GM12878 (cell line): Measurements from ENCODE around the gene NEU4. TPM values are rescaled to one million over a fixed set of nuclear protein-coding genes. Genes with fewer than 3 reads are reported as not detected.

ENCODE experiments used
- ATF7 ChIP-seq: fragments of 450-650 bp; IDR thresholded peaks from 2 replicates; pipeline ENCODE4 v1.6.1; 2016; ENCODE audit warnings: low read depth, mild to moderate bottlenecking
- FOXM1 ChIP-seq: IDR thresholded peaks from 2 replicates; pipeline ENCODE4 v1.6.1; 2012; ENCODE audit warnings: low read depth, mild to moderate bottlenecking, inconsistent platforms, low read length, moderate library complexity
- IRF4 ChIP-seq: IDR thresholded peaks from 2 replicates; pipeline ENCODE4 v1.6.1; 2011; ENCODE audit warnings: low read depth, low read length
- KAT2A ChIP-seq: conservative IDR thresholded peaks from 2 replicates; pipeline ENCODE4 v1.6.1; 2011; ENCODE audit warnings: low read depth, low read length; ENCODE audit not compliant: control insufficient read depth
- MXI1 ChIP-seq: fragments of 150-350 bp; IDR thresholded peaks from 2 replicates; pipeline ENCODE4 v1.6.1; 2011; ENCODE audit warnings: low read depth, mild to moderate bottlenecking, inconsistent platforms, low read length, improper control_type of control experiment
- NBN ChIP-seq: fragments of 450-650 bp; IDR thresholded peaks from 2 replicates; pipeline ENCODE4 v1.6.1; 2016
- NR2C2 ChIP-seq: IDR thresholded peaks from 2 replicates; pipeline ENCODE4 v1.6.1; 2011; ENCODE audit warnings: borderline replicate concordance, low read depth; ENCODE audit not compliant: control insufficient read depth, insufficient read length
- PAX8 ChIP-seq: fragments of 450-650 bp; IDR thresholded peaks from 2 replicates; pipeline ENCODE4 v1.6.1; 2017; ENCODE audit warnings: mild to moderate bottlenecking, moderate library complexity
- PKNOX1 ChIP-seq: fragments of 450-650 bp; IDR thresholded peaks from 2 replicates; pipeline ENCODE4 v1.6.1; 2016; ENCODE audit warnings: mild to moderate bottlenecking
- PML ChIP-seq: IDR thresholded peaks from 2 replicates; pipeline ENCODE4 v1.6.1; 2012; ENCODE audit warnings: low read length, inconsistent platforms
- POU2F2 ChIP-seq: IDR thresholded peaks from 3 replicates; pipeline ENCODE4 v1.6.1; 2011; ENCODE audit warnings: low read depth, mild to moderate bottlenecking, low read length, borderline replicate concordance
- RAD21 ChIP-seq: IDR thresholded peaks from 2 replicates; pipeline ENCODE4 v1.6.1; 2011; ENCODE audit warnings: mild to moderate bottlenecking, low read depth, low read length, moderate library complexity; ENCODE audit not compliant: insufficient read depth
- RAD51 ChIP-seq: fragments of 450-650 bp; IDR thresholded peaks from 2 replicates; pipeline ENCODE4 v1.6.1; 2016; ENCODE audit warnings: moderate library complexity, mild to moderate bottlenecking, inconsistent platforms
- RBBP5 ChIP-seq: fragments of 200-600 bp; sonication (generic); conservative IDR thresholded peaks from 2 replicates; pipeline ENCODE4 v1.6.1; 2016
- RELA ChIP-seq: fragments of 450-650 bp; IDR thresholded peaks from 2 replicates; pipeline ENCODE4 v1.8.0; 2014; ENCODE audit warnings: borderline replicate concordance; ENCODE audit not compliant: partially characterized antibody
- SPI1 ChIP-seq: IDR thresholded peaks from 2 replicates; pipeline ENCODE4 v1.6.1; 2011; ENCODE audit warnings: low read depth, mild to moderate bottlenecking, low read length, moderate library complexity, borderline replicate concordance; ENCODE audit not compliant: insufficient read depth
- SREBF2 ChIP-seq: IDR thresholded peaks from 2 replicates; pipeline ENCODE4 v1.6.1; 2012; ENCODE audit warnings: mild to moderate bottlenecking, low read length
- TCF3 ChIP-seq: IDR thresholded peaks from 2 replicates; pipeline ENCODE4 v1.6.1; 2012; ENCODE audit warnings: low read depth, mild to moderate bottlenecking, low read length, borderline replicate concordance; ENCODE audit not compliant: insufficient read depth
- ZSCAN29 ChIP-seq: fragments of 450-650 bp; IDR thresholded peaks from 2 replicates; pipeline ENCODE4 v1.6.1; 2017; ENCODE audit warnings: mild to moderate bottlenecking, moderate library complexity
- ZZZ3 ChIP-seq: IDR thresholded peaks from 2 replicates; pipeline ENCODE4 v1.6.1; 2011; ENCODE audit warnings: low read depth; ENCODE audit not compliant: control insufficient read depth, insufficient read length
- polyA plus RNA-seq, 11 experiments: library from polyadenylated mRNA; depleted of rRNA in 4 of 11; unstranded in 6 of 11; stranded (reverse) in 5 of 11; fragments of >200 nt; fragmentation: Nextera tagmentation in 4 of 11; fragmentation: Illumina TruSeq in 1 of 11; extraction: Ambion mirVana in 4 of 11; extraction: Trizol in 1 of 11; gene quantifications; 1 replicate in 1 of 11; 2 replicates in 10 of 11; pipeline versions ENCODE4 v1.2.1 to v1.2.3, GENCODE V29; 2011 to 2016; ENCODE audit warnings: inconsistent platforms in 2 of 11, missing spikeins in 2 of 11, low read depth in 1 of 11
- total RNA-seq, 4 experiments: library from RNA; depleted of rRNA in 3 of 4; stranded (reverse); fragments of >200 nt in 3 of 4; fragmentation: Illumina TruSeq in 1 of 4; extraction: Trizol in 1 of 4; gene quantifications; 2 replicates each; pipeline versions ENCODE4 v1.2.1 to v1.2.3, GENCODE V29; 2013 to 2021
- TF ChIP-seq, protein P1 (sequence below): fragments of 450-650 bp; IDR thresholded peaks from 2 replicates; pipeline ENCODE4 v1.6.1; 2017; ENCODE audit warnings: mild to moderate bottlenecking, low read depth, inconsistent platforms; ENCODE audit not compliant: poor library complexity, severe bottlenecking
- TF ChIP-seq, protein P2 (sequence below): IDR thresholded peaks from 2 replicates; pipeline ENCODE4 v1.6.1; 2012; ENCODE audit warnings: low read depth, low read length, improper control_type of control experiment
- TF ChIP-seq, protein P3 (sequence below): IDR thresholded peaks from 2 replicates; pipeline ENCODE4 v1.6.1; 2012; ENCODE audit warnings: low read depth, low read length, improper control_type of control experiment
- TF ChIP-seq, protein P4 (sequence below): IDR thresholded peaks from 2 replicates; pipeline ENCODE4 v1.6.1; 2011; ENCODE audit warnings: low read depth, low read length, improper control_type of control experiment, borderline replicate concordance
- TF ChIP-seq, protein P5 (sequence below): IDR thresholded peaks from 2 replicates; pipeline ENCODE4 v1.6.1; 2011; ENCODE audit warnings: borderline replicate concordance, low read depth, mild to moderate bottlenecking, moderate library complexity, mixed read lengths, low read length; ENCODE audit not compliant: insufficient read depth; ENCODE audit errors: extremely low read length

NEU4 gene
- total and polyA plus RNA-seq, 10 of the 15 experiments (the other 5 are each of a cell fraction or from before 2014, with no cell fraction given) = 0.01 to 0.28 (median 0.14) TPM; not detected in 5

GRCh38 chr2:241772063-241772499 is 36.9 kb upstream of the NEU4 start (continued):
- TF ChIP-seq, protein P1, sequence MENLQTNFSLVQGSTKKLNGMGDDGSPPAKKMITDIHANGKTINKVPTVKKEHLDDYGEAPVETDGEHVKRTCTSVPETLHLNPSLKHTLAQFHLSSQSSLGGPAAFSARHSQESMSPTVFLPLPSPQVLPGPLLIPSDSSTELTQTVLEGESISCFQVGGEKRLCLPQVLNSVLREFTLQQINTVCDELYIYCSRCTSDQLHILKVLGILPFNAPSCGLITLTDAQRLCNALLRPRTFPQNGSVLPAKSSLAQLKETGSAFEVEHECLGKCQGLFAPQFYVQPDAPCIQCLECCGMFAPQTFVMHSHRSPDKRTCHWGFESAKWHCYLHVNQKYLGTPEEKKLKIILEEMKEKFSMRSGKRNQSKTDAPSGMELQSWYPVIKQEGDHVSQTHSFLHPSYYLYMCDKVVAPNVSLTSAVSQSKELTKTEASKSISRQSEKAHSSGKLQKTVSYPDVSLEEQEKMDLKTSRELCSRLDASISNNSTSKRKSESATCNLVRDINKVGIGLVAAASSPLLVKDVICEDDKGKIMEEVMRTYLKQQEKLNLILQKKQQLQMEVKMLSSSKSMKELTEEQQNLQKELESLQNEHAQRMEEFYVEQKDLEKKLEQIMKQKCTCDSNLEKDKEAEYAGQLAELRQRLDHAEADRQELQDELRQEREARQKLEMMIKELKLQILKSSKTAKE = peak; percentile 18
- TF ChIP-seq PKNOX1 (peak; percentile 96), IRF4 (no peak), NR2C2 (no peak), RAD21 (no peak), ZSCAN29 (no peak), RBBP5 (no peak), RELA (no peak), KAT2A (no peak), NBN (peak; percentile 37; the same call in 1 of the 2 replicates), ATF7 (peak; percentile 29; the same call in 1 of the 2 replicates), PAX8 (no peak), POU2F2 (no peak), TCF3 (no peak), RAD51 (peak; percentile 88), FOXM1 (no peak), SREBF2 (no peak), PML (no peak), MXI1 (no peak), SPI1 (peak; percentile 36; the same call in 1 of the 2 replicates), ZZZ3 (no peak)
- TF ChIP-seq, protein P2, sequence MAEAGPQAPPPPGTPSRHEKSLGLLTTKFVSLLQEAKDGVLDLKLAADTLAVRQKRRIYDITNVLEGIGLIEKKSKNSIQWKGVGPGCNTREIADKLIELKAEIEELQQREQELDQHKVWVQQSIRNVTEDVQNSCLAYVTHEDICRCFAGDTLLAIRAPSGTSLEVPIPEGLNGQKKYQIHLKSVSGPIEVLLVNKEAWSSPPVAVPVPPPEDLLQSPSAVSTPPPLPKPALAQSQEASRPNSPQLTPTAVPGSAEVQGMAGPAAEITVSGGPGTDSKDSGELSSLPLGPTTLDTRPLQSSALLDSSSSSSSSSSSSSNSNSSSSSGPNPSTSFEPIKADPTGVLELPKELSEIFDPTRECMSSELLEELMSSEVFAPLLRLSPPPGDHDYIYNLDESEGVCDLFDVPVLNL = no peak
- TF ChIP-seq, protein P3, sequence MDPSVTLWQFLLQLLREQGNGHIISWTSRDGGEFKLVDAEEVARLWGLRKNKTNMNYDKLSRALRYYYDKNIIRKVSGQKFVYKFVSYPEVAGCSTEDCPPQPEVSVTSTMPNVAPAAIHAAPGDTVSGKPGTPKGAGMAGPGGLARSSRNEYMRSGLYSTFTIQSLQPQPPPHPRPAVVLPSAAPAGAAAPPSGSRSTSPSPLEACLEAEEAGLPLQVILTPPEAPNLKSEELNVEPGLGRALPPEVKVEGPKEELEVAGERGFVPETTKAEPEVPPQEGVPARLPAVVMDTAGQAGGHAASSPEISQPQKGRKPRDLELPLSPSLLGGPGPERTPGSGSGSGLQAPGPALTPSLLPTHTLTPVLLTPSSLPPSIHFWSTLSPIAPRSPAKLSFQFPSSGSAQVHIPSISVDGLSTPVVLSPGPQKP = no peak
- TF ChIP-seq, protein P4, sequence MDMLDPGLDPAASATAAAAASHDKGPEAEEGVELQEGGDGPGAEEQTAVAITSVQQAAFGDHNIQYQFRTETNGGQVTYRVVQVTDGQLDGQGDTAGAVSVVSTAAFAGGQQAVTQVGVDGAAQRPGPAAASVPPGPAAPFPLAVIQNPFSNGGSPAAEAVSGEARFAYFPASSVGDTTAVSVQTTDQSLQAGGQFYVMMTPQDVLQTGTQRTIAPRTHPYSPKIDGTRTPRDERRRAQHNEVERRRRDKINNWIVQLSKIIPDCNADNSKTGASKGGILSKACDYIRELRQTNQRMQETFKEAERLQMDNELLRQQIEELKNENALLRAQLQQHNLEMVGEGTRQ = no peak; the same call in 1 of the 2 replicates
- TF ChIP-seq, protein P5, sequence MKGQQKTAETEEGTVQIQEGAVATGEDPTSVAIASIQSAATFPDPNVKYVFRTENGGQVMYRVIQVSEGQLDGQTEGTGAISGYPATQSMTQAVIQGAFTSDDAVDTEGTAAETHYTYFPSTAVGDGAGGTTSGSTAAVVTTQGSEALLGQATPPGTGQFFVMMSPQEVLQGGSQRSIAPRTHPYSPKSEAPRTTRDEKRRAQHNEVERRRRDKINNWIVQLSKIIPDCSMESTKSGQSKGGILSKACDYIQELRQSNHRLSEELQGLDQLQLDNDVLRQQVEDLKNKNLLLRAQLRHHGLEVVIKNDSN = no peak
